HUES6 (cell line): ENCODE data around the gene ZBTB49.

Experiments used
- H3K27ac ChIP-seq: 2 replicates; pipeline ENCODE4 v1.7.0; 2013; ENCODE audit warnings: low read depth, mild to moderate bottlenecking, low read length, inconsistent platforms
- H3K27me3 ChIP-seq: 2 replicates; pipeline ENCODE4 v1.6.1; 2013; ENCODE audit warnings: low read length; ENCODE audit not compliant: control insufficient read depth, insufficient read depth
- H3K36me3 ChIP-seq: 2 replicates; pipeline ENCODE4 v1.6.1; 2013; ENCODE audit warnings: low read length; ENCODE audit not compliant: control insufficient read depth, insufficient read depth
- H3K4me1 ChIP-seq: 2 replicates; pipeline ENCODE4 v1.6.1; 2013; ENCODE audit warnings: low read length; ENCODE audit not compliant: control insufficient read depth, insufficient read depth
- H3K4me3 ChIP-seq: 2 replicates; pipeline ENCODE4 v1.5.1; 2013; ENCODE audit warnings: low read depth, low read length
- H3K9ac ChIP-seq: one replicate; pipeline ENCODE4 v1.6.1; 2013; ENCODE audit warnings: mild to moderate bottlenecking, low read length
- H3K9me3 ChIP-seq: 2 replicates; pipeline ENCODE4 v1.6.1; 2013; ENCODE audit warnings: low read depth, low read length; ENCODE audit not compliant: control insufficient read depth, insufficient read depth

The ZBTB49 gene

GRCh38 chr4:4358093-4358854 is 68.2 kb downstream of the ZBTB49 start:
- Histone ChIP-seq H3K27ac (no peak overlapping the region), H3K27me3 (no peaks in the 10 kb centered on the region)

GRCh38 chr4:4361883-4362282 is 71.8 kb downstream of the ZBTB49 start:
- no peaks in the 10 kb centered on the region for H3K36me3 ChIP-seq
- H3K9ac ChIP-seq, result no peak overlapping the region
- no peaks in the 10 kb centered on the region; the same call in 1 of the 2 replicates for H3K4me1 ChIP-seq
- H3K9me3 ChIP-seq, result peaks cover 6% of the 10 kb centered on the region; the same call in 1 of the 2 replicates
- no peaks in the 10 kb centered on the region for H3K27me3 ChIP-seq
- no peak overlapping the region for H3K27ac ChIP-seq
- no peak overlapping the region for H3K4me3 ChIP-seq

More at GRCh38 chr4:4358093-4358854, 68.2 kb downstream of the ZBTB49 start:
- Histone ChIP-seq H3K36me3 (no peaks in the 10 kb centered on the region), H3K9ac (no peak overlapping the region), H3K9me3 (no peaks in the 10 kb centered on the region), H3K4me1 (peaks cover 4% of the 10 kb centered on the region; the same call in 1 of the 2 replicates), H3K4me3 (no peak overlapping the region)

- Histone ChIP-seq H3K9ac (no peak overlapping the region), H3K4me1 (no peaks in the 10 kb centered on the region), H3K9me3 (peaks cover 6% of the 10 kb centered on the region; the same call in 1 of the 2 replicates), H3K36me3 (no peaks in the 10 kb centered on the region), H3K4me3 (no peak overlapping the region), H3K27ac (no peak overlapping the region), H3K27me3 (no peaks in the 10 kb centered on the region)
Observed at GRCh38 chr4:4362991-4363697, 73.1 kb downstream of the ZBTB49 start.

- Histone ChIP-seq H3K4me3 (no peak overlapping the region), H3K9me3 (peaks cover 6% of the 10 kb centered on the region; the same call in 1 of the 2 replicates), H3K36me3 (no peaks in the 10 kb centered on the region), H3K4me1 (no peaks in the 10 kb centered on the region), H3K27me3 (no peaks in the 10 kb centered on the region), H3K9ac (no peak overlapping the region), H3K27ac (no peak overlapping the region)
Observed at GRCh38 chr4:4364061-4364460, 74.0 kb downstream of the ZBTB49 start.

GRCh38 chr4:4364486-4365208 is 74.6 kb downstream of the ZBTB49 start:
- peaks cover 6% of the 10 kb centered on the region; the same call in 1 of the 2 replicates for H3K9me3 ChIP-seq
- H3K36me3 ChIP-seq, result no peaks in the 10 kb centered on the region
- no peaks in the 10 kb centered on the region for H3K27me3 ChIP-seq
- no peak overlapping the region for H3K27ac ChIP-seq
- H3K4me3 ChIP-seq, result no peak overlapping the region
- H3K4me1 ChIP-seq, result no peaks in the 10 kb centered on the region
- no peak overlapping the region for H3K9ac ChIP-seq

GRCh38 chr4:4368809-4369580 is 78.9 kb downstream of the ZBTB49 start:
- Histone ChIP-seq H3K27me3 (no peaks in the 10 kb centered on the region), H3K27ac (no peak overlapping the region), H3K4me1 (no peaks in the 10 kb centered on the region), H3K36me3 (no peaks in the 10 kb centered on the region), H3K4me3 (no peak overlapping the region), H3K9me3 (peaks cover 6% of the 10 kb centered on the region; the same call in 1 of the 2 replicates), H3K9ac (no peak overlapping the region)
